T-cell (primary cell): ENCODE data around the gene PLET1. TPM values are rescaled to one million over a fixed set of nuclear protein-coding genes. Genes with fewer than 3 reads are reported as not detected.

Experiments used
- ATAC-seq, 4 experiments: fragments of 200-7000 bp in 3 of 4; fragments of 150-1000 bp in 1 of 4; cut with Tn5 transposase; replicated peaks in 1 of 4; 1 replicate in 3 of 4; 2 replicates in 1 of 4; pipeline ENCODE4 v1.10.0; 2021; ENCODE audit warnings: moderate library complexity in 3 of 4, mild to moderate bottlenecking in 2 of 4, moderate number of reproducible peaks in 1 of 4
- CTCF ChIA-PET, 2 donors: fragments of 300-600 bp; sonication (Branson Sonifier 250); formaldehyde crosslinking; loops; one replicate each; lab custom pipeline; 2022; ENCODE audit warnings: antibody characterized with exemption in 2 of 2; lab: Charles Lee
- POLR2A ChIA-PET, 2 donors: fragments of 300-600 bp; sonication (Branson Sonifier 250); formaldehyde crosslinking; loops; one replicate each; lab custom pipeline; 2022; ENCODE audit warnings: antibody characterized with exemption in 2 of 2; lab: Charles Lee
- DNase-seq, 35 experiments: peaks; one replicate each; pipeline versions ENCODE4 v3.0.0 to v3.0.0-alpha.2; 2013 to 2023
- H3K27ac ChIP-seq: one replicate; pipeline ENCODE4 v1.5.1; 2013; ENCODE audit warnings: low read length
- H3K27me3 ChIP-seq, 2 experiments: replicated peaks in 1 of 2; 1 replicate in 1 of 2; 2 replicates in 1 of 2; pipeline versions ENCODE4 v1.6.1 to v1.7.0; 2013; ENCODE audit warnings: low read length in 1 of 2, mixed read lengths in 1 of 2; ENCODE audit not compliant: control insufficient read depth in 2 of 2, insufficient read depth in 2 of 2; ENCODE audit errors: extremely low read depth in 1 of 2
- H3K36me3 ChIP-seq, 2 donors: 1 replicate in 1 of 2; 2 replicates in 1 of 2; pipeline versions ENCODE4 v1.6.1 to v1.7.0; 2013; ENCODE audit warnings: low read length in 1 of 2; ENCODE audit not compliant: control insufficient read depth in 2 of 2, insufficient read depth in 1 of 2; ENCODE audit errors: extremely low read depth in 1 of 2
- H3K4me1 ChIP-seq, 2 experiments: 1 replicate in 1 of 2; 2 replicates in 1 of 2; pipeline versions ENCODE4 v1.6.1 to v1.7.0; 2013; ENCODE audit warnings: low read length in 2 of 2, mixed read lengths in 1 of 2; ENCODE audit not compliant: insufficient read depth in 2 of 2, control insufficient read depth in 1 of 2; ENCODE audit errors: extremely low read depth in 1 of 2
- H3K4me3 ChIP-seq, 2 donors: 1 replicate in 1 of 2; 2 replicates in 1 of 2; pipeline versions ENCODE4 v1.5.1 to v1.7.0; 2013; ENCODE audit warnings: mild to moderate bottlenecking in 2 of 2, low read length in 1 of 2, moderate library complexity in 1 of 2; ENCODE audit not compliant: control insufficient read depth in 1 of 2; ENCODE audit errors: extremely low read depth in 1 of 2
- H3K9me3 ChIP-seq: 2 replicates; pipeline ENCODE4 v1.7.0; 2013
- H3K27ac Mint-ChIP-seq, 2 donors: one replicate each; pipeline ENCODE4 v1.8.0; 2020 to 2021; ENCODE audit warnings: mild to moderate bottlenecking in 2 of 2, mixed read lengths in 2 of 2
- H3K27me3 Mint-ChIP-seq, 2 donors: one replicate each; pipeline ENCODE4 v1.8.0; 2021 to 2022; ENCODE audit warnings: mixed read lengths in 2 of 2
- H3K36me3 Mint-ChIP-seq: one replicate; pipeline ENCODE4 v1.8.0; 2021; ENCODE audit warnings: mixed read lengths
- H3K4me1 Mint-ChIP-seq, 3 donors: one replicate each; pipeline ENCODE4 v1.8.0; 2020 to 2022; ENCODE audit warnings: mixed read lengths in 3 of 3, mild to moderate bottlenecking in 1 of 3
- H3K4me3 Mint-ChIP-seq, 3 donors: one replicate each; pipeline ENCODE4 v1.8.0; 2020 to 2022; ENCODE audit warnings: mild to moderate bottlenecking in 3 of 3, mixed read lengths in 3 of 3, moderate library complexity in 3 of 3
- H3K9me3 Mint-ChIP-seq, 3 donors: one replicate each; pipeline ENCODE4 v1.8.0; 2020 to 2022; ENCODE audit warnings: mixed read lengths in 3 of 3
- WGBS: methylation state at CpG from one replicate; pipeline ENCODE4 v1.1.5; 2013; ENCODE audit warnings: missing lambda C conversion rate; ENCODE audit not compliant: insufficient coverage; 5-methylcytosine and 5-hydroxymethylcytosine counted together
- total RNA-seq, 35 experiments: library from RNA in 6 of 35; stranded (reverse) in 6 of 35; fragments of 120-200 nt in 1 of 35; gene quantifications; one replicate each; pipeline versions ENCODE4 v1.2.1 to v1.2.4 and lab custom pipeline; 2013 to 2026

Gene PLET1
- total RNA-seq, 5 donors from 2014 or later (not counting 1 experiment from before 2014, with no cell fraction given), result not detected

DNA sequence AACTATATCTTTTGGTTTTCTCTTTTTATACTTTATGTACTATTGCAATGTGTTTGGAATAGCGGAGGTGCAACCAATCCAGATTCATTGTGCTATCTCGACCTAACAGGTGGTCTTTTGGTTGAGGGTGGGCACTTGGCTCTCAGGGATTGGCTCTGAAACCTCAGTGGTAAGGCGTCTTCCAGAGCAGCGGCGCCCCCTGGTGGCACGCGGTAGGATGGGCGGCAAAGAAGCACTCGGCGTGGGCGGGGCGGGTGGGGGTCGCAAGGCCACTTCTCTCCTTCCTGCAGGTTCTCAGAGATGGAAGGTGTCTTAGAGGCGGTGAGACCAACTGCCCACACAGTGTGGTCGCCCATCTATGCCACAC, 19.2 kb upstream of the PLET1 start:
- no peaks in the 10 kb centered on the region for H3K36me3 Mint-ChIP-seq
- Histone ChIP-seq H3K36me3 (no peaks in the 10 kb centered on the region), H3K4me3 (peak overlapping the region; percentile 67 to 75), H3K9me3 (no peaks in the 10 kb centered on the region), H3K27ac (no peak overlapping the region), H3K4me1 (peaks cover 3 to 17% of the 10 kb centered on the region in 2 experiments), H3K27me3 (peaks cover 0 to 2% of the 10 kb centered on the region in 2 experiments)
- no peaks in the 10 kb centered on the region for H3K9me3 Mint-ChIP-seq
- peak; percentile 78 to 84 (median 82) for ATAC-seq
- DNase-seq, result peak; percentile 36 to 87 (median 72)
- peak overlapping the region; percentile 86 to 89 (median 88) for H3K4me3 Mint-ChIP-seq
- H3K27me3 Mint-ChIP-seq, result no peaks in the 10 kb centered on the region
- WGBS, result 0% methylated on average over 9 of the region's 15 CpGs
- H3K27ac Mint-ChIP-seq, result peak overlapping the region in 1 of 2 donors; percentile 83
- ChIA-PET CTCF (interaction anchor here (0.6 to 7.5 kb wide), 41 partner anchors 9 to 1983 kb away, joined by 3 to 121 read pairs (median 6); partner anchors contain the start of gene PTS (in 1 of the 2)), POLR2A (interaction anchor here (0.5 to 0.7 kb wide), 5 partner anchors 176 to 1992 kb away, joined by 3 to 5 read pairs (median 4); no protein-coding TSS in a partner anchor)
- peaks cover 15 to 21% (median 16%) of the 10 kb centered on the region in 3 donors for H3K4me1 Mint-ChIP-seq

DNA sequence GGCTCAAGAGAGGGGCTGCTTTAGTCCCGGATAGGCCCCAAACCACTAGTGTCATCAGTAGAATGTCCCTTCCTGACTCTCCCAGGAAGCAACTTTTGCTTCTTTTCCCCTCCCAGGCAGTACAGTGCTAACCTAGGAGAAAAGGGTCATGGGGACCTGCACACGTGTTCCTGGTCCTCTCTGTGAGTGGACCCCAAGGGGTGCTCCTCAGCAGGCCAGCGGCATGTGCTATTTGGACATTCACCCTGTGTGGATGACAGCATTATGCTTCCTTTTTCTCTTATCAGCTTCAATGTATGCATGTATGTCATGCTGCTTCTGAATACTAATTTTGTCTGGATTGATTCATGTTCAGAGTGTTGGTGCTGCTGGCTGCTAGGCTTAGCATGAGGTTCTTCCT, 18.1 kb upstream of the PLET1 start:
- H3K4me3 ChIP-seq, result no peak overlapping the region
- ChIA-PET CTCF (interaction anchor here (0.6 to 7.5 kb wide), 19 partner anchors 10 to 1468 kb away, joined by 3 to 121 read pairs (median 8); no protein-coding TSS in a partner anchor), POLR2A (interaction anchor here in 1 of 2 donors (0.6 to 0.7 kb wide), 3 partner anchors 48 to 58 kb away, joined by 3 to 6 read pairs (median 4); no protein-coding TSS in a partner anchor)
- H3K9me3 ChIP-seq, result no peaks in the 10 kb centered on the region
- peaks cover 15 to 21% (median 16%) of the 10 kb centered on the region in 3 donors for H3K4me1 Mint-ChIP-seq
- no peaks in the 10 kb centered on the region for H3K36me3 ChIP-seq
- ATAC-seq (no peak), DNase-seq (no peak)
- no peaks in the 10 kb centered on the region for H3K27me3 Mint-ChIP-seq
- no peak overlapping the region for H3K27ac Mint-ChIP-seq
- H3K9me3 Mint-ChIP-seq, result no peaks in the 10 kb centered on the region
- no peak overlapping the region for H3K27ac ChIP-seq
- H3K4me3 Mint-ChIP-seq, result no peak overlapping the region
- H3K36me3 Mint-ChIP-seq, result no peaks in the 10 kb centered on the region
- H3K4me1 ChIP-seq, result peaks cover 3 to 17% of the 10 kb centered on the region in 2 experiments
- 74% methylated on average over 3 of the region's 3 CpGs for WGBS
- H3K27me3 ChIP-seq, result no peaks in the 10 kb centered on the region

DNA sequence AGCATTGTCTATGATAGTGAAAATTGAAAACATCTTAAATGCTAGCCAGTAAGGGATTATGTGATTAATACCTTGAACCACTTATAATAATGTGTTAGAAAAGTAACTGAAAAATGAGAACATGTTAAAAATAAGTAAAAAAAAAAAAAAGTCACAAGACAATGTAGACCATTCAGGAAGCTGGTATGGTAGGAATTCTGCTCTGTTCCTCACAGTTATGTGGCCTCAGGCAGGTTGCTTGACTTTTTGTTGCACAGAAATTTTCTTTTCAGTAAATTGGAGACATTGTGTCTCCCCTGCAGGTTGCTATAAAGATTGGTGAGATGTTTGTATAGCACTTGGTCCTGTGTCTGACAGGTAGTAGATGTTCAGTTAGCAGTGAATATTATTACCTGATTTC, 17.3 kb upstream of the PLET1 start:
- no peak overlapping the region for H3K4me3 ChIP-seq
- ChIA-PET POLR2A (no interaction called here), CTCF (interaction anchor here (0.6 to 7.5 kb wide), 5 partner anchors 11 to 61 kb away, joined by 3 to 121 read pairs (median 4); no protein-coding TSS in a partner anchor)
- H3K36me3 Mint-ChIP-seq, result peaks cover 3% of the 10 kb centered on the region
- no peak overlapping the region for H3K27ac ChIP-seq
- H3K4me3 Mint-ChIP-seq, result no peak overlapping the region
- H3K27me3 Mint-ChIP-seq, result no peaks in the 10 kb centered on the region
- H3K36me3 ChIP-seq, result no peaks in the 10 kb centered on the region
- DNase-seq (no peak), ATAC-seq (no peak)
- peaks cover 15 to 21% (median 16%) of the 10 kb centered on the region in 3 donors for H3K4me1 Mint-ChIP-seq
- no peaks in the 10 kb centered on the region for H3K27me3 ChIP-seq
- H3K9me3 ChIP-seq, result no peaks in the 10 kb centered on the region
- H3K4me1 ChIP-seq, result peaks cover 3 to 17% of the 10 kb centered on the region in 2 experiments
- no peak overlapping the region for H3K27ac Mint-ChIP-seq
- H3K9me3 Mint-ChIP-seq, result no peaks in the 10 kb centered on the region

DNA sequence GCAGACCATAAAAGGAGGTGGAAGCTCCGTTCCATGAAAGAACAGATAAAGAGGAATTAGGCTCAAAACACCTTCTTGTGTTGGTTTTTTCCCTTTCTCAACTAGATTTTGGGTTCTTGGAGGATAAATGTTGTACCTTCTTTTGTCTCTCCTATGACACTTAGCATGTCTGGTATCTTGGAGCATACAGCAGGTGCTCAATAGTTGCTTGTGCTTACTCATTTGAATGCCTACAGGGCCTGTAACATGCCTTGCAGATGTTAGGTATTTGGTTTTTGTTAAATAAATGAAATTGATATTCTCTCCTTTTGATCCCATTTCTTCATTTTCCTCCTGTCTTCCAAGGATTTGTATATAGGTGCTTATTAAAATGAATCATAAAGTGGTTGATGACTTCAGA, 16.4 kb upstream of the PLET1 start:
- H3K27me3 Mint-ChIP-seq, result no peaks in the 10 kb centered on the region
- H3K36me3 ChIP-seq, result no peaks in the 10 kb centered on the region
- POLR2A ChIA-PET, result no interaction called here
- peaks cover 3 to 17% of the 10 kb centered on the region in 2 experiments for H3K4me1 ChIP-seq
- 57% methylated on average over 1 of the region's 1 CpG for WGBS
- ATAC-seq (no peak), DNase-seq (no peak)
- H3K27ac Mint-ChIP-seq, result peak overlapping the region in 1 of 2 donors; percentile 27
- peaks cover 3% of the 10 kb centered on the region for H3K36me3 Mint-ChIP-seq
- H3K4me3 ChIP-seq, result no peak overlapping the region
- no peak overlapping the region for H3K4me3 Mint-ChIP-seq
- CTCF ChIA-PET, result interaction anchor here (0.6 to 4.3 kb wide), 2 partner anchors 12 to 56 kb away, joined by 3 to 94 read pairs; no protein-coding TSS in a partner anchor
- H3K27ac ChIP-seq, result no peak overlapping the region
- H3K9me3 ChIP-seq, result no peaks in the 10 kb centered on the region
- H3K27me3 ChIP-seq, result no peaks in the 10 kb centered on the region
- peaks cover 14 to 15% (median 14%) of the 10 kb centered on the region in 3 donors for H3K4me1 Mint-ChIP-seq
- no peaks in the 10 kb centered on the region for H3K9me3 Mint-ChIP-seq

DNA sequence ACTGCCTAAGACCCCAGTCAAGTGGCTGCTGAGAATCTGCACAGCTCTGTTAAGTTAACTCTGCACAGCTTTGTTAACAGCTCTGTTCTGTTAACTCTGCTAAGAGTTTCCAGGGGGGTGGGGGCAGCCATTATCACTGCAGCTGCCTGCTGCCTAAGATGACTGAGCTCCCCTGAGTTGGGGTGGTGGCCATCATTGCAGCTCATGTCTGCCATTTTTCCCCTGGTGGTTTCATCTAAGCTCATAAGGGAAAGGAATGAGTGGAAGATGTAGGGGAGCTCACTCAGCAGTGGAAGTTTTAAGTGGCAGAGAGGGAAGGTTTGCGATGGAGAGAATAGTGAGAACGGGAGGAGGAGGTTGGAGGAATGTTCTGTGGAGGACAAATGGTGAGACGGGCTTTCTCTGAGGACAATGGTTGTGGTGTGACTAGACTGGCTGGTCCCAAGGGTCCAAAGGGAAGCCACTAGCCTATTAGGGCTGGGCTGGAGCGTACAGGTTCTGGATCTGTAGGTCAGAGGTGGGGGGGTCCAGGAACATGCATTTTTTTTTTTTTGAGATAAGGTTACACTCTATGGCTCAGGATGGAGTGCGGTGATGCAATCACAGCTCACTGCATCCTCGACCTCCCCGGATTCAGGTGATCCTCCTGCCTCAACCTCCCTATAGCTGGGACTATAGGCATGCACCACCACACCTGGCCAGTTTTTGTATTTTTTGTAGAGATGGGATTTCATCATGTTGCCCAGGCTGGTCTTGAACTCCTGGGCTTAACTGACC, 13.5 kb upstream of the PLET1 start:
- H3K36me3 ChIP-seq, result no peaks in the 10 kb centered on the region
- H3K4me1 ChIP-seq, result no peaks in the 10 kb centered on the region
- H3K9me3 ChIP-seq, result no peaks in the 10 kb centered on the region
- H3K27ac ChIP-seq, result no peak overlapping the region
- Mint-ChIP-seq H3K36me3 (peaks cover 6% of the 10 kb centered on the region), H3K27me3 (no peaks in the 10 kb centered on the region), H3K4me1 (no peaks in the 10 kb centered on the region), H3K4me3 (no peak overlapping the region), H3K9me3 (no peaks in the 10 kb centered on the region), H3K27ac (no peak overlapping the region)
- ATAC-seq (no peak), DNase-seq (no peak)
- no peak overlapping the region for H3K4me3 ChIP-seq
- ChIA-PET POLR2A (interaction anchor here (0.5 to 0.7 kb wide), 4 partner anchors 46 to 1635 kb away, joined by 3 to 7 read pairs (median 4); partner anchors contain the start of gene TTC12 (in 1 of the 2)), CTCF (interaction anchor here in 1 of 2 donors (0.5 to 1.1 kb wide), 2 partner anchors 24 to 53 kb away, joined by 3 to 5 read pairs; no protein-coding TSS in a partner anchor)
- WGBS, result 94% methylated on average over 4 of the region's 7 CpGs
- no peaks in the 10 kb centered on the region for H3K27me3 ChIP-seq

DNA sequence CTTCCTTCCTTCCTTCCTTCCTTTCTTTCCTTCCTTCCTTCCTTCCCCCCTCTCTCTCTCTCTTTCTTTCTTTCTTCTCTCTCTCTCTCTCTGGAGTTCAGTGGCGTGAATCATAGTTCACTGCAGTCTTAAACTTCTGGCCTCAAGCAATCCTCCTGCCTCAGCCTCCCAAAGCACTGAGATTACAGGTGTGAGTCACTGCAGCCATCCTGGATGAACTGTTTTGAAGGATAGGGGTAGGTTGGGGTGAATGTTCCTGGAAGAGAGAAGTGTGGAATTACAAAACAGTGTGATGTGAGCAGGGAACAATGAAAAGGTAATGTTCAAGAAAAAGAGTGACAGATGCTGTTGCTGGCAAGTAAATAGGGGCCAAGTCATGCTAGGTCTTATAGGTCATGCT, 12.4 kb upstream of the PLET1 start:
- no peaks in the 10 kb centered on the region for H3K9me3 Mint-ChIP-seq
- ATAC-seq (no peak), DNase-seq (no peak)
- POLR2A ChIA-PET, result no interaction called here
- H3K4me3 Mint-ChIP-seq, result no peak overlapping the region
- CTCF ChIA-PET, result interaction anchor here (0.9 to 1.1 kb wide), 2 partner anchors 46 to 54 kb away, joined by 3 to 4 read pairs; no protein-coding TSS in a partner anchor
- Histone ChIP-seq H3K27me3 (no peaks in the 10 kb centered on the region), H3K27ac (no peak overlapping the region), H3K9me3 (no peaks in the 10 kb centered on the region), H3K4me1 (no peaks in the 10 kb centered on the region), H3K4me3 (no peak overlapping the region), H3K36me3 (no peaks in the 10 kb centered on the region)
- H3K27ac Mint-ChIP-seq, result no peak overlapping the region
- peaks cover 6% of the 10 kb centered on the region for H3K36me3 Mint-ChIP-seq
- H3K4me1 Mint-ChIP-seq, result no peaks in the 10 kb centered on the region
- WGBS, result no CpG with 5 or more reads among the region's 1 CpG
- H3K27me3 Mint-ChIP-seq, result no peaks in the 10 kb centered on the region
